Measurements from ENCODE around the gene ASTL.

ASTL gene

GRCh38 chr2:96167407-96168013, 29.2 kb upstream of the ASTL start:
- Histone ChIP-seq H3K27ac (ENCODE audit: extremely low read depth, low read depth, low read length) (no peak overlapping the region), H3K9me3 (ENCODE audit: control insufficient read depth, insufficient read depth, low read depth, low read length) (no peaks in the 10 kb centered on the region), H3K4me3 (ENCODE audit: low read depth, low read length) (no peak overlapping the region), H3K4me1 (ENCODE audit: control insufficient read depth, insufficient read depth, low read length) (no peaks in the 10 kb centered on the region), H3K36me3 (ENCODE audit: control insufficient read depth in 2 of 2, insufficient read depth in 1 of 2, low read length in 2 of 2) (no peaks in the 10 kb centered on the region)
- ChIA-PET POLR2A (no interaction called here), CTCF (no interaction called here)
- TF ChIP-seq ZNF280D (tag by site-specific recombination; IDR thresholded peaks at IDR 0.05) (no peak), SALL2 (tag by site-specific recombination; IDR thresholded peaks at IDR 0.05; ENCODE audit: borderline replicate concordance) (no peak), ZNF302 (tag by site-specific recombination; IDR thresholded peaks at IDR 0.05; ENCODE audit: low read depth) (no peak), SCRT2 (tag by site-specific recombination; IDR thresholded peaks at IDR 0.05) (peak; percentile 85), ZNF132 (tag by site-specific recombination; IDR thresholded peaks at IDR 0.05; ENCODE audit: borderline replicate concordance) (no peak), SCRT1 (tag by site-specific recombination; IDR thresholded peaks at IDR 0.05; ENCODE audit: borderline replicate concordance) (peak; percentile 36; the same call in 1 of the 2 replicates), SP3 (tag by site-specific recombination; IDR thresholded peaks at IDR 0.05) (no peak)

GRCh38 chr2:96164459-96165184, 26.3 kb upstream of the ASTL start:
- Histone ChIP-seq H3K9me3 (ENCODE audit: control insufficient read depth, insufficient read depth, low read depth, low read length) (no peaks in the 10 kb centered on the region), H3K4me3 (ENCODE audit: low read depth, low read length) (no peak overlapping the region), H3K27ac (ENCODE audit: extremely low read depth, low read depth, low read length) (no peak overlapping the region), H3K36me3 (ENCODE audit: control insufficient read depth in 2 of 2, insufficient read depth in 1 of 2, low read length in 2 of 2) (no peaks in the 10 kb centered on the region), H3K4me1 (ENCODE audit: control insufficient read depth, insufficient read depth, low read length) (no peaks in the 10 kb centered on the region)
- TF ChIP-seq ZNF449 (tag by site-specific recombination; IDR thresholded peaks at IDR 0.05) (no peak), ZNF529 (tag by site-specific recombination; IDR thresholded peaks at IDR 0.05; ENCODE audit: insufficient replicate concordance) (no peak), BCL11B (tag by site-specific recombination; IDR thresholded peaks at IDR 0.05; ENCODE audit: low read depth) (no peak), ZNF48 (tag by site-specific recombination; IDR thresholded peaks at IDR 0.05) (no peak), RBAK (tag by site-specific recombination; IDR thresholded peaks at IDR 0.05) (no peak), ZNF223 (tag by site-specific recombination; IDR thresholded peaks at IDR 0.05) (no peak), ZNF341 (tag by site-specific recombination; IDR thresholded peaks at IDR 0.05; ENCODE audit: low read depth) (no peak), ZNF416 (tag by site-specific recombination; IDR thresholded peaks at IDR 0.05) (no peak), TRIM28 (IDR thresholded peaks at IDR 0.05; ENCODE audit: borderline replicate concordance, low read length) (no peak), ZBTB20 (tag by site-specific recombination; IDR thresholded peaks at IDR 0.05) (no peak), ZSCAN16 (tag by site-specific recombination; IDR thresholded peaks at IDR 0.05) (no peak), ZNF530 (tag by site-specific recombination; IDR thresholded peaks at IDR 0.05; ENCODE audit: low read depth) (no peak), SETDB1 (IDR thresholded peaks at IDR 0.05; ENCODE audit: insufficient read length, low read length) (no peak), OVOL3 (tag by site-specific recombination; IDR thresholded peaks at IDR 0.05) (no peak), ZNF112 (tag by site-specific recombination; IDR thresholded peaks at IDR 0.05) (no peak), ZNF580 (tag by site-specific recombination; IDR thresholded peaks at IDR 0.05) (no peak), ZNF585B (tag by site-specific recombination; IDR thresholded peaks at IDR 0.05) (no peak), ZNF76 (tag by site-specific recombination; IDR thresholded peaks at IDR 0.05; ENCODE audit: borderline replicate concordance, low read depth) (no peak), ZNF324 (tag by site-specific recombination; IDR thresholded peaks at IDR 0.05) (no peak)
- POLR2A ChIA-PET = no interaction called here
- CTCF ChIA-PET = interaction anchor here (2.5 kb wide), 1 partner anchor 10 kb away, joined by 15 read pairs; no protein-coding TSS in a partner anchor

Measured in HEK293 (cell line).